Smooth muscle cell (in vitro differentiated cells): ENCODE results near the gene NBEAL2. TPM values are rescaled to one million over a fixed set of nuclear protein-coding genes. Genes with fewer than 3 reads are reported as not detected.
A peak's percentile ranks its signal among the peaks of the same experiment; 100 is the strongest.

Experiments used
- DNase-seq: peaks from one replicate; lab custom pipeline; 2025; ENCODE audit not compliant: unreplicated experiment; lab: John Stamatoyannopoulos, UW
- H2AFZ ChIP-seq: fragments of 200-600 bp; sonication (generic); 2 replicates; pipeline ENCODE4 v1.6.0; 2016; ENCODE audit warnings: antibody characterized with exemption, low read depth, mild to moderate bottlenecking
- H3F3A ChIP-seq: fragments of 200-600 bp; sonication (generic); 2 replicates; pipeline ENCODE4 v1.6.0; 2017; ENCODE audit warnings: antibody characterized with exemption, low read depth
- H3K27ac ChIP-seq: fragments of 200-600 bp; sonication (generic); 2 replicates; pipeline ENCODE4 v1.5.1; 2016; ENCODE audit warnings: low read depth, mild to moderate bottlenecking
- H3K27me3 ChIP-seq: fragments of 200-600 bp; sonication (generic); 2 replicates; pipeline ENCODE4 v1.6.1; 2016; ENCODE audit warnings: low read depth, mild to moderate bottlenecking
- H3K36me3 ChIP-seq: fragments of 200-600 bp; sonication (generic); 2 replicates; pipeline ENCODE4 v1.5.1; 2016; ENCODE audit warnings: low read depth
- H3K4me1 ChIP-seq: fragments of 200-600 bp; sonication (generic); 2 replicates; pipeline ENCODE4 v1.5.1; 2016; ENCODE audit warnings: low read depth
- H3K4me2 ChIP-seq: fragments of 200-600 bp; sonication (generic); 2 replicates; pipeline ENCODE4 v1.6.0; 2016; ENCODE audit warnings: mild to moderate bottlenecking
- H3K4me3 ChIP-seq: fragments of 200-600 bp; sonication (generic); 2 replicates; pipeline ENCODE4 v1.5.1; 2016; ENCODE audit warnings: mild to moderate bottlenecking
- H3K79me2 ChIP-seq: fragments of 200-600 bp; sonication (generic); 2 replicates; pipeline ENCODE4 v1.6.0; 2016; ENCODE audit warnings: low read depth, mild to moderate bottlenecking
- H3K9ac ChIP-seq: fragments of 200-600 bp; sonication (generic); 2 replicates; pipeline ENCODE4 v1.6.0; 2016; ENCODE audit warnings: low read depth
- H3K9me3 ChIP-seq: fragments of 200-600 bp; sonication (generic); replicated peaks from 2 replicates; pipeline ENCODE4 v1.5.1; 2016; ENCODE audit warnings: low read depth
- H4K20me1 ChIP-seq: fragments of 200-600 bp; sonication (generic); 2 replicates; pipeline ENCODE4 v1.6.0; 2016; ENCODE audit warnings: low read depth
- WGBS: methylation state at CpG from one replicate; pipeline ENCODE4 v1.1.7; 2016; ENCODE audit warnings: low lambda C conversion rate; 5-methylcytosine and 5-hydroxymethylcytosine counted together
- polyA plus RNA-seq: library from polyadenylated mRNA; unstranded; fragments of >200 nt; fragmentation: Nextera tagmentation; extraction: Ambion mirVana; gene quantifications from 2 replicates; pipeline ENCODE4 v1.2.1, GENCODE V29; 2016
- total RNA-seq: library from RNA; depleted of rRNA; stranded (reverse); fragments of >200 nt; gene quantifications from 2 replicates; pipeline ENCODE4 v1.2.3, GENCODE V29; 2014
- TF ChIP-seq, protein P1 (sequence below): fragments of 200-600 bp; sonication (generic); IDR thresholded peaks from 2 replicates; pipeline ENCODE4 v1.5.1; 2017; ENCODE audit warnings: borderline replicate concordance, mild to moderate bottlenecking, antibody characterized with exemption; ENCODE audit not compliant: insufficient read depth, poor library complexity, severe bottlenecking

NBEAL2 gene
- total and polyA plus RNA-seq, 2 experiments from 2014 or later, result 4.1 to 11.9 TPM

DNA sequence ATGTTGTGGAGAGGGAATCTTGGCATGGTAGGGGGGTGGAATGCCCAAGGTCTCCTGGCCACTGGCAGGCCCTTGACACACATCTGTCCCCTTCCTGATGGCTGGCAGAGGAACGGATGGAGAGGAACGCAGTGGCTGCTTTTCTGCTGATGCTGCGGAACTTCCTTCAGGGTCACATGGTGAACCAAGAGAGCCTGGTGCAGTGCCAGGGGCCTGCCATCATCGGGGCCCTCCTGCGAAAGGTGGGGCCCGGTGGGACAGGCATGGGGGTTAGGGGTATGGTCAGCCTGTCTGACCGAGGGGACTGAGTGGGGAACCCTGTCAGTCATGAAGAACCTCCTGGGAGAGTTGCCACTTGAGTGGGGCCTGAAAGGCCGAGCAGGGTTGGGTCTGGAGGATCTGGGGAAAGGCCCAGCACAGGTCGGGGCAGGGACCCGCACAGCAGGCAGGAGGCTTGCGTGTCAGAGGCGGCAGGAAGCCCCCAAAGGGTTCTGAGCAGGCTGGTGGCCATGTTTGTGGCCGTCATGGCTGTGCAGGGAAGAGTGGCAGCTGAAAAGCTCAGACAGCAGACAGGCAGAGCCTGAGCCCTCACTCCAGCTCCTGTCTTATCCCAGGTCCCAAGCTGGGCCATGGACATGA lies 18.1 kb downstream of the NBEAL2 start:
- Histone ChIP-seq H2AFZ (no peak overlapping the region), H3K9me3 (no peaks in the 10 kb centered on the region), H3F3A (no peaks in the 10 kb centered on the region), H3K27ac (no peak overlapping the region), H3K9ac (no peak overlapping the region), H3K27me3 (no peaks in the 10 kb centered on the region), H3K4me2 (no peak overlapping the region), H3K4me3 (no peak overlapping the region), H3K4me1 (no peaks in the 10 kb centered on the region), H4K20me1 (no peaks in the 10 kb centered on the region), H3K79me2 (no peaks in the 10 kb centered on the region), H3K36me3 (no peaks in the 10 kb centered on the region)
- TF ChIP-seq, protein P1, sequence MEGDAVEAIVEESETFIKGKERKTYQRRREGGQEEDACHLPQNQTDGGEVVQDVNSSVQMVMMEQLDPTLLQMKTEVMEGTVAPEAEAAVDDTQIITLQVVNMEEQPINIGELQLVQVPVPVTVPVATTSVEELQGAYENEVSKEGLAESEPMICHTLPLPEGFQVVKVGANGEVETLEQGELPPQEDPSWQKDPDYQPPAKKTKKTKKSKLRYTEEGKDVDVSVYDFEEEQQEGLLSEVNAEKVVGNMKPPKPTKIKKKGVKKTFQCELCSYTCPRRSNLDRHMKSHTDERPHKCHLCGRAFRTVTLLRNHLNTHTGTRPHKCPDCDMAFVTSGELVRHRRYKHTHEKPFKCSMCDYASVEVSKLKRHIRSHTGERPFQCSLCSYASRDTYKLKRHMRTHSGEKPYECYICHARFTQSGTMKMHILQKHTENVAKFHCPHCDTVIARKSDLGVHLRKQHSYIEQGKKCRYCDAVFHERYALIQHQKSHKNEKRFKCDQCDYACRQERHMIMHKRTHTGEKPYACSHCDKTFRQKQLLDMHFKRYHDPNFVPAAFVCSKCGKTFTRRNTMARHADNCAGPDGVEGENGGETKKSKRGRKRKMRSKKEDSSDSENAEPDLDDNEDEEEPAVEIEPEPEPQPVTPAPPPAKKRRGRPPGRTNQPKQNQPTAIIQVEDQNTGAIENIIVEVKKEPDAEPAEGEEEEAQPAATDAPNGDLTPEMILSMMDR, result no peak
- 94% methylated on average over 13 of the region's 13 CpGs for WGBS
- no peak for DNase-seq

GRCh38 chr3:46998121-46998851 lies 18.8 kb downstream of the NBEAL2 start:
- H4K20me1 ChIP-seq, result no peaks in the 10 kb centered on the region
- H3K4me2 ChIP-seq, result no peak overlapping the region
- H3F3A ChIP-seq, result no peaks in the 10 kb centered on the region
- H2AFZ ChIP-seq, result no peak overlapping the region
- TF ChIP-seq, protein P1, result peak; percentile 62
- no peak overlapping the region for H3K4me3 ChIP-seq
- H3K27ac ChIP-seq, result no peak overlapping the region
- H3K9me3 ChIP-seq, result no peaks in the 10 kb centered on the region
- no peaks in the 10 kb centered on the region for H3K79me2 ChIP-seq
- no peaks in the 10 kb centered on the region for H3K4me1 ChIP-seq
- 62% methylated on average over 26 of the region's 27 CpGs for WGBS
- DNase-seq, result peak; percentile 5
- H3K36me3 ChIP-seq, result no peaks in the 10 kb centered on the region
- H3K9ac ChIP-seq, result no peak overlapping the region
- no peaks in the 10 kb centered on the region for H3K27me3 ChIP-seq

DNA sequence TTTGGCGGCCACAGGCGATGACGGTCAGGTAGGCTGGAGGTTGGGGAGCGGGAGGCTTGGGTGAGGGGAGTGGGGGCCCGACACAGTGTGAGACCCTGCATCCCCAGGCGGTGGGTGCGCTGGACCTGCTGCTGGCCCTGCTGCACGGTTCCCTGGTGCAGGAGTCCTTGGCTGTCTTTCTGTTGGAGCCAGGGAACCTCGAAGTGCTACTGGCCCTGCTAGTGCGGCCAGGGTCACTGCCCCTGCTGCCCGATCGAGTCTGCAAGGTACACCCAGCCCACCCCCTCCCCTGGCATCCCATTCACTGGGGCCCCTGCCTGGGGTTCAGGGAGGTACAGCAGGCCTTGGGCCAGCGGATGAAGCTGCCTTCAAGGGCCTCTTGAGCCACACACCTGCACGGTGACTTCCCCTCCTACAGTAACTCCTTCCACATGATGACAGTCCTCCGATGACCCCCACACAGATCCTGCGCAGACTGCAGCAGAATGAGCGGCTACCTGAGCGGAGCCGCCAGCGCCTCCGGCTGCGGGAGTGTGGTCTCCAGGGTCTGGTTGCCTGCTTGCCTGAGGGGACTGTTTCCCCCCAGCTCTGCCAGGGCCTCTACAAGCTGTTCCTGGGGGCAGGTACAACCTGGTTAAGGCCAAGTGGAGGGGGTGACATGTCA lies 19.5 kb downstream of the NBEAL2 start:
- H3K9me3 ChIP-seq, result no peaks in the 10 kb centered on the region
- 87% methylated on average over 22 of the region's 22 CpGs for WGBS
- TF ChIP-seq, protein P1, result no peak

More for the DNA sequence above, 19.5 kb downstream of the NBEAL2 start:
- Histone ChIP-seq H4K20me1 (no peaks in the 10 kb centered on the region), H2AFZ (no peak overlapping the region), H3F3A (no peaks in the 10 kb centered on the region), H3K27ac (no peak overlapping the region), H3K4me1 (no peaks in the 10 kb centered on the region), H3K4me3 (no peak overlapping the region), H3K79me2 (no peaks in the 10 kb centered on the region), H3K36me3 (no peaks in the 10 kb centered on the region), H3K4me2 (no peak overlapping the region), H3K27me3 (no peaks in the 10 kb centered on the region), H3K9ac (no peak overlapping the region)
- DNase-seq, result no peak
